ENCODE results near the gene FOLR1. TPM values are rescaled to one million over a fixed set of nuclear protein-coding genes. Genes with fewer than 3 reads are reported as not detected.

FOLR1 gene
- total RNA-seq, 4 donors from 2014 or later = 0.40 to 1.0 TPM; not detected in 2

DNA sequence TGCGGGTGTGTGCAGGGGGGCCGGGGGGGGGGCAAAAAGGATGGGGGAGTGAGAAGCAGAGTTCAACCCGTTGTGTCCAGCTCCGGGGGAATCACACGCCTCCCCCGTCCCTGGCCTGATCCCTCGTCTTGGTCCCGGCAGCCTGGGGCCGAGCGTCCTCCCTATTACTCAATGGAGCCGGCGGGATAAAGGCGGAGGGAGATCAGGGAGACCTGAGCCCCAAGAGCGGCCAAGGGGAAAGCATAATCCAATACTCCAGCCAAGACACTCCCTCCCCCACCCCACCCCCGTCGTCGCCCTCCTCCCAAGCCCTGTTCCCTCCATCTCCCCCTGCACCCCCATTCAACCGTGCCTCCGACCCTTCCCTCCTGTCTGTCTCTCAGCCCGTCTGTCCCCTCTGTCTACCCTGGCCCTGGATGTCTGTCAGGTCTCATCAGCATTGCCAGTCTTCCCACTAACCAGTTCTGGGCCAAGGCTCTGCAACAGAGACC is 49.4 kb downstream of the FOLR1 start:
- TF ChIP-seq EP300 (IDR thresholded peaks at IDR 0.05) (no peak), POLR2AphosphoS5 (IDR thresholded peaks at IDR 0.05) (no peak), POLR2A (IDR thresholded peaks at IDR 0.05; ENCODE audit: low read depth) (no peak)
- TF ChIP-seq, protein P1, sequence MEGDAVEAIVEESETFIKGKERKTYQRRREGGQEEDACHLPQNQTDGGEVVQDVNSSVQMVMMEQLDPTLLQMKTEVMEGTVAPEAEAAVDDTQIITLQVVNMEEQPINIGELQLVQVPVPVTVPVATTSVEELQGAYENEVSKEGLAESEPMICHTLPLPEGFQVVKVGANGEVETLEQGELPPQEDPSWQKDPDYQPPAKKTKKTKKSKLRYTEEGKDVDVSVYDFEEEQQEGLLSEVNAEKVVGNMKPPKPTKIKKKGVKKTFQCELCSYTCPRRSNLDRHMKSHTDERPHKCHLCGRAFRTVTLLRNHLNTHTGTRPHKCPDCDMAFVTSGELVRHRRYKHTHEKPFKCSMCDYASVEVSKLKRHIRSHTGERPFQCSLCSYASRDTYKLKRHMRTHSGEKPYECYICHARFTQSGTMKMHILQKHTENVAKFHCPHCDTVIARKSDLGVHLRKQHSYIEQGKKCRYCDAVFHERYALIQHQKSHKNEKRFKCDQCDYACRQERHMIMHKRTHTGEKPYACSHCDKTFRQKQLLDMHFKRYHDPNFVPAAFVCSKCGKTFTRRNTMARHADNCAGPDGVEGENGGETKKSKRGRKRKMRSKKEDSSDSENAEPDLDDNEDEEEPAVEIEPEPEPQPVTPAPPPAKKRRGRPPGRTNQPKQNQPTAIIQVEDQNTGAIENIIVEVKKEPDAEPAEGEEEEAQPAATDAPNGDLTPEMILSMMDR (IDR thresholded peaks at IDR 0.05) = no peak
- Histone ChIP-seq H3K27ac (replicated peaks in 1 of 4) (no peak overlapping the region), H3K27me3 (peaks cover 18 to 59% (median 40%) of the 10 kb centered on the region in 4 donors), H3K36me3 (peaks cover 9 to 22% (median 18%) of the 10 kb centered on the region in 4 donors), H3K9me3 (no peaks in the 10 kb centered on the region), H3K4me1 (peaks cover 50 to 66% (median 65%) of the 10 kb centered on the region in 4 donors), H3K4me3 (no peak overlapping the region)
- WGBS = 55% methylated on average over 19 of the region's 20 CpGs
- intact Hi-C loops (cut with DNase I) = no loop called here
- no peak for DNase-seq (ENCODE audit: extremely low spot score)

DNA sequence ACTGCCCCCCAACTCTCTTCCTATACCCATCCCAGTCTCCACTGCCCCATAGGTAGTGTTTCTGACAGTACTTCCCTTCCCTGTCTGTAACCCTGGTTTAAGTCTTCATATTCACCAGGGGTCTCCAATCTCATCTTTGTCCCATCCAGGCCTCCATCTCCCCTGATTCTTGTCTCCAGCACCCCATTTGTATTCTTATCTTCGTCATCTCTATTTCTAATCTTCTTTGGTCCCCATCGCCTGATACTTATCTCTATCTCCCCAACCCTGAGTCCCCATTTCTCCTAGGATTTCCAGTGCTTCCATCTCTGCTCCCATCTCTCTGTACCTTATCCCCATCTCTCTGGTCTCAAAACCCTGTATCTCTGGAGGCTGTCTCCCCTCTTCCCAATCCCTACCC is 50.2 kb downstream of the FOLR1 start:
- no peak for DNase-seq (ENCODE audit: extremely low spot score)
- Histone ChIP-seq H3K9me3 (no peaks in the 10 kb centered on the region), H3K4me1 (peaks cover 50 to 58% (median 57%) of the 10 kb centered on the region in 4 donors), H3K27ac (replicated peaks in 1 of 4) (no peak overlapping the region), H3K27me3 (peaks cover 18 to 67% (median 44%) of the 10 kb centered on the region in 4 donors), H3K4me3 (no peak overlapping the region), H3K36me3 (peaks cover 6 to 14% (median 10%) of the 10 kb centered on the region in 4 donors)
- TF ChIP-seq POLR2AphosphoS5 (IDR thresholded peaks at IDR 0.05) (no peak), POLR2A (IDR thresholded peaks at IDR 0.05; ENCODE audit: low read depth) (no peak)
- 95% methylated on average over 2 of the region's 2 CpGs for WGBS
- intact Hi-C loops (cut with DNase I) = no loop called here

DNA sequence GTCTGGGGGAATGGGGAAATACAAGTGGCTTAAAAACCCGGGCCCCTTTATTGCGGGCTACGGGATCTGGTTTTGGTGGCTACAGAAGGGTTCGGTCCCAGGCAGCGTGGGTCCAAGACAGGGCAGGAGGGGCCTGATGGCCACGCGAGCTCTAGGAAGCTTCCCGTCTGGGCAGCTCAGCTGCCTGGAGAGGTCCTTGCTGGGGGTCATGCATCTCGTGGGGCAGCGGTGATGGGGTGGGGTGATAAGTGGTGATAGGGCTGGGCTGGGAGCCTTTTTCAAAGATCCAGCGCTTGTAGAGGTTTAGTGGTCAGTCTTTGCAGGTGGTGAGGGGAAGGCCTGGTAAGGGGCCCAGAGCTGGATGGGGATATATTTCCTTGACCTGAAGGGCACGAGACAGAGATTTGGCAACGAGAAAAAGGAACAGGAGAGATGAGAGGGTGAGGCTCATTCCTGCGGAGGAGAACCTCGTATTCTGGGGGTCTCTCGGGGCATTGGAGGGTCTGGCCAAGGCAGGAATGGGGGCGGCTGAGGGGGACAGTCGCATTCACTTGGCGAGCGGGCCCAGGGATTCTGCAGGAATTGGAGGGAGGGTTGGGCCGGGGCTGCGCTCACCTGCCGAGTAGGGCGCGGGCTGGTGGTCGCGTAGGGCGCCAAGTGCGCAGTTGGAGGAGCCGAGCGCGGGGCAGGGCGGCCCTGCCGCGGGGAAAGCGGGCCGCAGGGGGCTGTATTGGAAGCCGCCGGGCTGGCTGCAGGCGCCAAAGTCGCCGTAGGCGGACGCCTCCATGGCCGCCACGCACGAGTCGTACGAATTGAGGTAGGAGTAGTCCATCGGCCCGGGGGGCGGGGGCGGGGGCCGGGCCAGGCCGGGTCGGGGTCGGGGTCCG is 51.5 kb downstream of the FOLR1 start:
- TF ChIP-seq EP300 (IDR thresholded peaks at IDR 0.05) = no peak
- TF ChIP-seq, protein P1 (IDR thresholded peaks at IDR 0.05) = no peak
- no peak for TF ChIP-seq POLR2A (IDR thresholded peaks at IDR 0.05; ENCODE audit: low read depth)
- TF ChIP-seq POLR2AphosphoS5 (IDR thresholded peaks at IDR 0.05) = no peak
- Histone ChIP-seq H3K36me3 (peaks cover 0 to 2% (median under 1%) of the 10 kb centered on the region in 4 donors), H3K4me3 (peak overlapping the region; percentile 18 to 41 (median 24)), H3K9me3 (no peaks in the 10 kb centered on the region), H3K4me1 (peaks cover 38 to 45% (median 44%) of the 10 kb centered on the region in 4 donors), H3K27me3 (peaks cover 18 to 67% (median 44%) of the 10 kb centered on the region in 4 donors), H3K27ac (replicated peaks in 1 of 4) (no peak overlapping the region)
- intact Hi-C loops (cut with DNase I) = no loop called here
- DNase-seq (ENCODE audit: extremely low spot score) = no peak
- 35% methylated on average over 44 of the region's 58 CpGs for WGBS

DNA sequence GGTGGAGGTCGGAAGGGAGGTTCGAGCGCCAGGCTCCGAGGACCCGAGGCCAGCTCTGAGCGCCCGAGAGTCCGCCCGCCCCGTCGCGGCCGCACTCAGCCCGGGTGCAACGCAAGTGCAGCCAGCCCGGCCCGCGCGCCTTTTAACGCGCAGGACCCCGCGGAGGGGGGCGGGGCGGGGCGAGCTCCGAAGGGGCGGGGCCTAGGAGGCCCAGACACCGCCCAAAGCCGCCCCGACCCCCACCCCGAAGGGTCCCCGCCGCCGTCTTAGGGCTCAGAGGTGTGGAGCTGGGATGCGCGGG is 52.1 kb downstream of the FOLR1 start, which contains the start of gene PHOX2A:
Gene PHOX2A (minus strand): TSS at position 117 of the 301 bp plus-strand sequence. CDS start 172 bp downstream, outside the sequence.
- WGBS = 0% methylated on average over 5 of the region's 37 CpGs
- TF ChIP-seq, protein P1 (IDR thresholded peaks at IDR 0.05) = no peak
- DNase-seq (ENCODE audit: extremely low spot score) = no peak
- Histone ChIP-seq H3K4me1 (peaks cover 32 to 39% (median 38%) of the 10 kb centered on the region in 4 donors), H3K27ac (replicated peaks in 1 of 4) (no peak within 1 kb of the TSS), H3K27me3 (peaks cover 18 to 67% (median 44%) of the 10 kb centered on the region in 4 donors), H3K4me3 (peak within 1 kb of the TSS; percentile 18 to 41 (median 24)), H3K36me3 (no peaks in the 10 kb centered on the region), H3K9me3 (no peaks in the 10 kb centered on the region)
- intact Hi-C loops (cut with DNase I) = no loop called here

All from esophagus muscularis mucosa (tissue), 4 donors.